ENCODE data around the gene HMCN2.

DNA sequence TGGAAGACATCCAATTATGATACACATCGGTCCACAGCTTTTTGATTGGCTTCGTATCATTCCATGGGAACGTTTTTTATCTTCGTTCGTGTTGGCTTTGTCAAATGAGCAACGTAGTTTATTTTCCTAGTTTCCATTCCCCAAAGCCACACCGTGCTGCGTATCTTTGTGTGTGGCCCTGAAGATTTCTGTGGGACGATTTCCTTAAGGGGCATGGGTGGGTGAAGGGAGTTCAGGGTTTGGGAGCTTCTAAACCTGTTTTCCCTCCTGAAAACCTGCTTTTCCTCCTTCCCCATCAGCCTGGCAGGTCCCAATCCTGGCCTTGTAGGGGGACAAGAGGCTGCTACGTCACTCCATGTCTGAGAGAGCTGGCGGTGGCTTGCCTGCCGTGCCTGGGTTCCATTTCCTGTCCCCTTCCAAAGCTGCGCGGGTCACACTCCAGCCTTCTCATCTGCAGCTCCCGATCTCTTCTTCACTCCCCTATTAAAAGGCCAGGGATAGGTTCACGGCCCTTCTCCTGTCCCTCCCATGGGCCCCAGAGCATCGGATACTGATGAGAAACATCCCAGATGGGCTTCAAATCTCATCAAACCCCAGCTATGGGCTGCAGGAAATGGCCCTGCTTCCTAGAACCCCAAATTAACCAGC is 155.7 kb downstream of the HMCN2 start:
- TF ChIP-seq, protein P1, sequence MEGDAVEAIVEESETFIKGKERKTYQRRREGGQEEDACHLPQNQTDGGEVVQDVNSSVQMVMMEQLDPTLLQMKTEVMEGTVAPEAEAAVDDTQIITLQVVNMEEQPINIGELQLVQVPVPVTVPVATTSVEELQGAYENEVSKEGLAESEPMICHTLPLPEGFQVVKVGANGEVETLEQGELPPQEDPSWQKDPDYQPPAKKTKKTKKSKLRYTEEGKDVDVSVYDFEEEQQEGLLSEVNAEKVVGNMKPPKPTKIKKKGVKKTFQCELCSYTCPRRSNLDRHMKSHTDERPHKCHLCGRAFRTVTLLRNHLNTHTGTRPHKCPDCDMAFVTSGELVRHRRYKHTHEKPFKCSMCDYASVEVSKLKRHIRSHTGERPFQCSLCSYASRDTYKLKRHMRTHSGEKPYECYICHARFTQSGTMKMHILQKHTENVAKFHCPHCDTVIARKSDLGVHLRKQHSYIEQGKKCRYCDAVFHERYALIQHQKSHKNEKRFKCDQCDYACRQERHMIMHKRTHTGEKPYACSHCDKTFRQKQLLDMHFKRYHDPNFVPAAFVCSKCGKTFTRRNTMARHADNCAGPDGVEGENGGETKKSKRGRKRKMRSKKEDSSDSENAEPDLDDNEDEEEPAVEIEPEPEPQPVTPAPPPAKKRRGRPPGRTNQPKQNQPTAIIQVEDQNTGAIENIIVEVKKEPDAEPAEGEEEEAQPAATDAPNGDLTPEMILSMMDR (IDR thresholded peaks at IDR 0.05; ENCODE audit: low read length): no peak
- TF ChIP-seq EZH2 (optimal IDR thresholded peaks at IDR 0.05; ENCODE audit: low read depth, low read length): no peak
